GM21360 (cell line): ENCODE results near the gene CHFR.
"Not testable (repeated sequence)": the region's sequence is repeated elsewhere in the genome, so short reads cannot be mapped to it uniquely, and the experiment has no call there.

ENCODE experiments used
- ATAC-seq: cut with Tn5 transposase; IDR thresholded peaks from one replicate; pipeline ENCODE4 v1.9.1; 2021; ENCODE audit warnings: mild to moderate bottlenecking, moderate library complexity; ENCODE audit not compliant: unreplicated experiment

CHFR gene

GRCh38 chr12:132814232-132814631 lies 73.2 kb downstream of the CHFR start:
- ATAC-seq: no peak

GRCh38 chr12:132813443-132813842 lies 74.0 kb downstream of the CHFR start:
- ATAC-seq: no peak

GRCh38 chr12:132812631-132813305 lies 74.6 kb downstream of the CHFR start:
- ATAC-seq: no peak

DNA sequence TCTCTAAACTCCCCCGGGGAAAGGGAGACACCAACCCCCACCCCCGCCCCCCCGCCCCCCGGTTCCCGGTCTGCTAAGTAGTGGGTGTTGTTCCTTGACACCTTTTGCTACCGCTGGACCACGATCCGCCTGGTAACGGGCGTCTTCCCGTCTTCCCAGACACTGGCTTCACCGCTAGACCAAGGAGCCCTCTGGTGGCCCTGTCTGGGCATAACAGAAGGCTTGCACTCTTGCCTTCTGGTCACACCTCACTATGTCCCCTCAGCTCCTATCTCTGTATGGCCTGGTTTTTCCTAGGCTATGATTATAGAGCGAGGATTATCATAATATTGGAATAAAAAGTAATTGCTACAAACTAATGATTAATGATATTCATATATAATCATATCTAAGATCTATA lies 78.0 kb downstream of the CHFR start:
- not testable (repeated sequence) for ATAC-seq

DNA sequence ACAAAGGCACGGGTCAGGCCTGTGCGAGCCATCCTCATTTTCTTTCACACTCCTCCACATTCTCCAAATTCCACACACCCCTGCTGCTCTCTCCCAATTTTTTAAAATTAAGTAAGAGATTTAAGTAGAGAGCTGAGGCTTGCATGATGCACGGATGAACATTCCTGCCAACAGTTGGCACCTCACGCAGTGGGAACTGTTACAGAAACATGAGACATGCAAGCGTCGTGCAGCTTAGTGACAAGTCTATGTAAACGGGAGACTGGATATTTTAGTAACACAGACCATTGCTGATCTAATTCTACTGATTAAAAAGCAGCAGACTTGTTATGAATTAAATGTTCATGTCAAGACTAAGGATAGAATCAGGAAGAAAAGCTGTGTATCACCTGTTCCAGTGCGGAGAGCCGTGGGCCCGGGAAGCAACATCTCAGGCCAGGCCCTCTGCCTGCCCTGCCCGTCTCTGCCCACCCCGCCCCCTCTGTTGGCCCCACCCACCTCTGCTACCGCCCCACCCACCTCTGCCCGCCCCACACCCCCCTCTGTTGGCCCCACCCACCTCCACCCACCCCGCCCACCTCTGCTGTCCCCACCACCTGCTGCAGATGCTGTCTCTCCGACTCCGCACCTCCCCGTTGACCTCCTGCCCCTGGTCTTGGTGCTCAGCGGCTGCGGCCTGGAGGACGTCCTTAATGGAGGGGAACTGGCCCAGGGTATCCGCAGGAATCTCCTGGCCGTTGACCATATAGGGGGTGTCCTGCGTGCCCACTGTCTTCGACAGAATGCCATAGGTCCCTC lies 79.9 kb downstream of the CHFR start:
- no peak for ATAC-seq

GRCh38 chr12:132806857-132807256 lies 80.5 kb downstream of the CHFR start:
- no peak for ATAC-seq

DNA sequence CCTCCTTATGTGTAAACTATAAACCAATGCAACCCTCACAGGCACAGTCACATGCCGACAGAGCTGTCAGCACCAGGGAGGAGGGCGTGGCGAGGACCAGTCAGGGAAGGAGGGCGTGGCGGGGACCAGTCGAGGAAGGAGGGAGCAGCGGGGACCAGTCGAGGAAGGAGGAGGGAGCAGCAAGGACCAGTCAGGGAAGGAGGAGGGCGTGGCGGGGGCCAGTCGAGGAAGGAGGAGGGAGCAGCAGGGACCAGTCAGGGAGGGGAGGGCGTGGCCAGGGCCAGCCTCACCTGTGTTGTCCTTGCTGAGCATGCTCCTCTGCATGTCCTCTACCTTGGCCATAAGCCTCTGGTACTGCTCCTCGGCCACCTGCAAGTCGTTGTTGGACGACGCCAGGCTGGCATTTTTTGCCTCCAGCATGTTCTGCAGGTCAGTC lies 83.0 kb downstream of the CHFR start:
- ATAC-seq: no peak

DNA sequence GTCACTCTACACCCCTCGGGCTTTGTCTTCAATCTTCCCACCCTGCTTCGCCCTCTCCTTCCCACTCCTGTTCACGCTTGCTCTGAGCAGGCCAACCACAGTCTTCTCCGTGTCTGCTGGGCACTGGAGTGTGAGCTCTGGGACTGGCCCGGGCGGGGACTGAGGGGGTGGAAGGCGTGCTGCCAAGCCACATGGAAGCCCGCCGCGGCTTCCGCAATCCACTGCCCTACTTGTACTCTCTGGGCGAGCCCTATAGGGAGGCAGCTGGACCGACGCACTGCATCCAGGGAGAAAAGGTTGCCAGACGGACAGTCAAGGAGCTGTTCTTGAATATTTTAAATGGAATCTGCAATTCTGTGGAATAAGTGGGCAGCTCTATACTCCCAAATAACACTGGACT lies 83.5 kb downstream of the CHFR start:
- ATAC-seq: no peak

DNA sequence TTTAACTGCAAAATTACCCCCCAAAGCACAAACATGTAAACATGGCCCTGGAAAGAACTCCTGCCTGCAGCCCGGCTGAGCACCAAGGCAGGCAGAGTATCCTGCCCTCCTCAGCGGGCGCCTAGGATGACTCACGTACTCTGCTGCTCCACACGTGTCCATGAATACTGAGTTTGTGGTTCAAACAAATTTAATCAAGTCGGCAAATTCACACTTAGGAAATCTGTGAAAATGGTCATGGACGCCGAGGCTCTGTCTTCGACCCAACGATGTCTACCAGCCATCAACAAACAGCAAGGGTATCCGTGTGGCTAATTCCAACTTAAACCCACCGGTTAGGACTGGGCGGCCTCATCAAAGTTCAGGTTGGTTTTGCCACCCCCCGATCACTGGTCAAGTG lies 84.3 kb downstream of the CHFR start:
- no peak for ATAC-seq

DNA sequence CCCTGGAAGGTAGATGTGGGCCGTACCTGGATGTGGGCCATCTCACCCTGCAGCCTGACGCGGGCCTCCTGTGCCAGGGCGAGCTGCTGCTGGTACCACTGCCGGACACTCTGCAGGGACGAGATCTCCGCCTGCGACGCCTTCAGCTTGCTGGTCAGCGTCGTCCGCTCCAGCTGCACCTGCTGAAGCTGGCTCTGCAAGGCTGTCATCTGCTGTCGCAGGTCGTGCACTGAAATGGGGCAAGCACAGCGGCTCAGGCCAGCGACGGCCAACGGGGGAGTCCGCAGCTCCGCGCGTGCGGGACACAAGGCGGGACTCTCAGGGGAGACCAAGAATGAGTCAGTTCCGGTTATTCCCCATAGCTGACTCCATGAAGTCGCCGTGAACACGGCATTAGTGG lies 85.7 kb downstream of the CHFR start:
- no peak for ATAC-seq

GRCh38 chr12:132798836-132799235 lies 88.6 kb downstream of the CHFR start:
- ATAC-seq: no peak

DNA sequence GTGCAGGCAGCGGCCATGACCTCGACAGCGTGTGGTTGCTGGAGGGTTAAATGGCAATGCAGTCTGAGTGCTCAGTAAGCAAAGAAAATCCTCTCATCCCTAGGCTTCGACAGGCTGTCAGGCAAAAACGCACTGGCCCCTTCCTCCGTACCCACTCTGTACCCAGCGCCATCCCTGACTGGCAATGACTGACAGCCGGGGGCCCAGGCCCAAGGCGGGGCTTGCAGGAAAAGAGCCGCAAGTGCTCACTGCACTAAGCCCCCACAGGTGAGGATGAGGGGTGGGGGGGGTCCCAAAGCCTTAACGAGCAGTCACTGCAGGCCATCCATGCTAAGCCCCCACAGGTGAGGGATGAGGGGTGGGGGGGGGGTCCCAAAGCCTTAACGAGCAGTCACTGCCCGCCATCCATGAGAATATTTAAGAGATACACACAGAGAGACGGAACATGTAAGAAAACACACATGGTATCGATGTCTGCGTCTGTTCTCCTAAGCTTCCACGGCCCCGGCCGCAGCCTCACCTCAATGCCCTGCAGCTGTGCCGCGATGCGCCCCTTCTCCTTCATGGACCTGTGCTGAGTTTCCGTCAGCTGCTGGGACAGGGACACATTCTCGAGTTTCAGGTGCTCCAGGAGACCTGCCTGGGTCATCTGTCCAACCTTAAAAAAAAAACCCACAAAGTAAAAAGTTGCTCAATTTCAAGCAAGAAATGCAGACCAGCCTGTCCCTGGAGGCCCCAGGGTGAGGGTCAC lies 89.4 kb downstream of the CHFR start:
- no peak for ATAC-seq

GRCh38 chr12:132795847-132796246 lies 91.6 kb downstream of the CHFR start:
- ATAC-seq: no peak

- not testable (repeated sequence) for ATAC-seq
These were observed 95.5 kb downstream of the CHFR start for GRCh38 chr12:132791940-132792339.

- no peak for ATAC-seq
These were observed 98.3 kb downstream of the CHFR start for GRCh38 chr12:132789099-132789471.

DNA sequence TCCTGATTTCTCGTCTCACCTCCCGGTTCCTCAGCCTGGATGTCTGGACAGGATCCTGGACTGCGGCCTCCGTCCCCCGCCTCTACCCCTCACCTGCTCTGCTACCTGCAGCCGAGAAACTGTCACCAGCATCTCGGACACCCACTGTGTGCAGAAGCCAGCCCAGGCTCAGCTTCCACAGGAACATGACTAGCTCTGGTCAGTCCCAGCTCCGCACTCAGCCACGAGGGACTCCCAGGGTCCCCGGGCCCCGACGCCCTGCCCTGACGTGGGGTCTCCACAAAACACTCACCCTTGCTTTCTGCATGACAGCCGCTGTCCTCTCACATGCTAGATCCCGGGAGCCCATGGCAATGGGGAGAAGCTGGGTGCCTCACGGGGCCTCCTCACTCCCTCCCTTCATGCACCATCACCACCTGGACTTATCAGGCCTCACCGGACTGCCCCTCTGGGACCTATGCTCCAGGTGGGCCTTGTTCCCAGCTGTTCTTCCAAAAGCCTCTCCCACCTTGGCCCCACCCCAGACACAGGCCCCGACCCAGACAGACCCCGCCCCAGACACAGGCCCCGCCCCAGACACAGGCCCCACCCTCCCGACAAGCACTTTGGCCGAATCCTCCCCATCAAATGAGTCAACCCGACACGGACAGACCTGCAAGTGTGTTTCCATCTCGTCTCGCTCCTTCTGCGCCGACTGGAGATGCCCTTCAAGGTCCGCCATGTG lies 98.9 kb downstream of the CHFR start:
- no peak for ATAC-seq

DNA sequence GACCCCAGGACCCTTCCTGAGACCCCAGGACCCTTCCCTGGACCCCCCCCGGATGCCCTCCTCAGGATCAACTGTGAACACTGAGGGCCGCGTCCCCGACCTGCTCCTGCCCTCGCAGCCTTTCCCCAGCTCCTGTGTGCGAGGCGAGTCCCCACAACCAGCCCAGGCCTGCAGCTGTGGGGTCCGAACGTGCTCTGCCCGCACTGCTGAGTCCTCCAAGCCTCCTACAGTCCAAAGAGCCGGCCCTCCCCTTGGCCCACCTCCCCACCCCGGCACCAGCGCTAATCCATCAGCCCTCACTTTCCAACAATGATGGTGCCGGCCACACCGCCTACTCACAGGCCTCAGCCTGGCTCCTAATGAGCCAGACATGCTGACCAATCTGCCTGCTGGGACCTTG lies 99.5 kb downstream of the CHFR start:
- ATAC-seq: no peak

GRCh38 chr12:132786192-132786591 lies 101.2 kb downstream of the CHFR start:
- ATAC-seq: no peak

GRCh38 chr12:132784580-132784979 lies 102.8 kb downstream of the CHFR start:
- no peak for ATAC-seq

GRCh38 chr12:132783917-132784531 lies 103.4 kb downstream of the CHFR start:
- no peak for ATAC-seq
